ENCODE measurements around the gene AVPR1A.
A peak's percentile ranks its signal among the peaks of the same experiment; 100 is the strongest.

The AVPR1A gene

DNA sequence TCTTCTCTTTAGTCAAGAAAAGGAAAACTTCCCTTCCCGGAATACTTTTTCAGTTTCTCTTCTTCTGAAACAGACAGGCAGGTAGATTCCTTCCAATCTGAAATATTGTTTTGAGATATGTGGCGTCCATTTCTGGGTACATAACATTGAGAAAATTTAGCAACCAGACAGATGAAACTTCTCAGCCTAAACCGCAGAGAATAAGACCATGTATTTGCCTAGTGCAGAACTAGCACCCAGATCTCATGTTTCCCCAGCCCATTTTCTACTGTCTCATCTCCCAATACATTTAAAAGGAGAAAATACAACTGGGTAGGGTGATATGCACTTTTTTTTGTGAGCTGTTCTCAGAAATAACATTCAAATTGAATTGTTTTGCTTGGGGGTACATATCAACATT, 6.4 kb downstream of the AVPR1A start:
- no peak for TF ChIP-seq JUND (IDR thresholded peaks at IDR 0.05; ENCODE audit: low read depth)
- DNase-seq (ENCODE audit: low read depth in 1 of 2, low spot score in 1 of 2) = no peak
- in situ Hi-C loops (cut with HindIII; ENCODE audit: low pct_unique_long_range_greater_than_20kb, low sequenced_read_pairs) = no loop called here

DNA sequence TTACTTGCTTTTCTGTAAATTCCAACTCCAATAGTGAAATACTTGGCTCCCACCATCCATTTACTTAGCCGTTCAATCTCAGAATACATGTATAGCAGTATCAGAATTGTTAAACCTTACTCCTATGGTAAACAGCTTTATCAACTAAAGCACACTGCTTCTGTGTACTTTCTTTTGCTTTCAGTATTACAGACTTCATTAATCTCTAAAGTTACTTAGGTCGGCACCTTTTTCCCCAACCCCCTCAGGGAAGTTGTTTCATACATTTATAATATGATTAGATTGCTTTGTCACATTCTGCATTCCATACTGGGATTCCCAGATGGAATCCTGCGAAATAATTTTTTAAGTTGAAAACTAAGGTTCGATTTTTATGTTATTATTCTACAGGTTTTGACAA, 12.5 kb downstream of the AVPR1A start:
- in situ Hi-C loops (cut with HindIII; ENCODE audit: low pct_unique_long_range_greater_than_20kb, low sequenced_read_pairs) = no loop called here
- no peak for DNase-seq (ENCODE audit: low read depth in 1 of 2, low spot score in 1 of 2)
- TF ChIP-seq JUND (IDR thresholded peaks at IDR 0.05; ENCODE audit: low read depth) = no peak

DNA sequence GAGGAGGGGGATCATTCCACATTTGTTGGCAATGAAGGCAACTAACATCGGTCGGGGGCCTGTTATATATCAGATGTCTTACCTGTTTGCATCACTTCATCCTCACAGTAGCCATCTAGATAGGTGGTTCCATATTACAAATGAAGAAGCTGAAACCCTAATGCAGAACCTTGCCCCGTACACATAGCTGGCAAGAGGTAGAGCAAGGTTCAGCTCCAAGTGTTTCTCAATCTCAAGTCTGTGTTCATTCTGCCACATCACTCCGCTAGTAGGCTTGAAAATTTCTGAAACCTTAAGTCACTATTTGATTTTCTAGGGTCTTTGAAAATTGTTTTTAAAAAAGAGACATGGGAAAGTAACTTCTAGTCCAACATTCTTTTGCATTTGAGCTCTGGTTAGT, 17.0 kb downstream of the AVPR1A start:
- no peak for TF ChIP-seq JUND (IDR thresholded peaks at IDR 0.05; ENCODE audit: low read depth)
- DNase-seq (ENCODE audit: low read depth in 1 of 2, low spot score in 1 of 2) = no peak
- in situ Hi-C loops (cut with HindIII; ENCODE audit: low pct_unique_long_range_greater_than_20kb, low sequenced_read_pairs) = no loop called here

DNA sequence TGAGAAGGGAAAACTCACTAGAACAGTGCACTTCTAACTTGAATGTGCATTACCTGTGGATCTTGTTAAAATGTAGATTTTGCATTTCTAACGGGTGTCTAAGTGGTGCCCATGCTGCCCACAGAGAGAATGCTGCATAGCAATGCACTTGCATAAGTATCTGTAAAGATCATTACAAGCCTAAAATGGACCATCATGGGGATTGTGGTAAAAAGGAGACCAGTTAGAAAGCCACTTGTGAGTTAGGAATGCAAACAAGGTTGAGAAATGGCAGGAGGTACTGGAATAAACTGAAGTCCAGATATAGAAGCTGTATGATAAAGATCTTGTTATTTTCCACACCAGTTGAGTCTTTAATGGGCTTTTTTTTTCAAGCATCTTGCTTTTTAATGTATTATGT, 18.8 kb downstream of the AVPR1A start:
- in situ Hi-C loops (cut with HindIII; ENCODE audit: low pct_unique_long_range_greater_than_20kb, low sequenced_read_pairs) = no loop called here
- DNase-seq (ENCODE audit: low read depth in 1 of 2, low spot score in 1 of 2) = no peak
- no peak for TF ChIP-seq JUND (IDR thresholded peaks at IDR 0.05; ENCODE audit: low read depth)

DNA sequence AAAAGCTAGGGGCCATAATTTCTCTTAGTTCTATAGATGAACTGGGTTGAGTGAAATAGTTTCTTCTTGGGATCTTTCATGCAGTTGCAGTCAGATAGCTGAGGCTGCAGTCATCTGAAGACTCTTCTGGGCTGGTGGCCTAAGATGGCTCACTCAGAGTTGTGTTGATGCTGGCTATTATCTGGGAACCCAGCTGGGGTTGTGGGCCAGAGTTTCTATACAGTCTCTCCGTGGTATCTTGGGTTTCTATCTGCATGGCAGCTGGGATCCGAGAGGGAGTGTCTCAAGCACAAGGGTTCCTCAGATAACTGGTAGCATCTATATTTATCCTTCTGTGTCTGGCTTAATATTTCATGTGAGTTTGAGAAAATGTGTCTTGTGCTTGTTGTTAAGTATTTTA, 21.1 kb downstream of the AVPR1A start:
- no peak for DNase-seq (ENCODE audit: low read depth in 1 of 2, low spot score in 1 of 2)
- in situ Hi-C loops (cut with HindIII; ENCODE audit: low pct_unique_long_range_greater_than_20kb, low sequenced_read_pairs) = no loop called here
- no peak for TF ChIP-seq JUND (IDR thresholded peaks at IDR 0.05; ENCODE audit: low read depth)

DNA sequence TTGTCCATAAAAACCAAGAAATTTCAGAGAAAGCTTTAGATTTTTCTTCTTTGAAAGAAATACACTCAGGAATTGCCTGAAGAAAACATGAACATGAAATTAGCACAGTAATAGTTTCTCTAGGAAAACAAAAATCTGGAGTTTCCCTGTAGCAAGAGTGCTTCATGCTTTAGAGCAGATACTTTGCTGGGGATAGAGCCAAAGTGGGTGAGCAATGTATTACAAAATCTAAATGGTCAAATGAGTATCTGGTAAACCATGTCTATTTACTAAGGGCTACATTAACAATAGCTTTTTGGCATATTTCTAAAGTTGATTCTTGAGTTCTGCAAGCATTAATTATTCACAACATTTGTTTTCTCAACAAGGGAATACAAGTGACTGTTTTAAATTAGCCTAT, 26.2 kb downstream of the AVPR1A start:
- in situ Hi-C loops (cut with HindIII; ENCODE audit: low pct_unique_long_range_greater_than_20kb, low sequenced_read_pairs) = no loop called here
- DNase-seq (ENCODE audit: low read depth in 1 of 2, low spot score in 1 of 2) = no peak
- no peak for TF ChIP-seq JUND (IDR thresholded peaks at IDR 0.05; ENCODE audit: low read depth)

DNA sequence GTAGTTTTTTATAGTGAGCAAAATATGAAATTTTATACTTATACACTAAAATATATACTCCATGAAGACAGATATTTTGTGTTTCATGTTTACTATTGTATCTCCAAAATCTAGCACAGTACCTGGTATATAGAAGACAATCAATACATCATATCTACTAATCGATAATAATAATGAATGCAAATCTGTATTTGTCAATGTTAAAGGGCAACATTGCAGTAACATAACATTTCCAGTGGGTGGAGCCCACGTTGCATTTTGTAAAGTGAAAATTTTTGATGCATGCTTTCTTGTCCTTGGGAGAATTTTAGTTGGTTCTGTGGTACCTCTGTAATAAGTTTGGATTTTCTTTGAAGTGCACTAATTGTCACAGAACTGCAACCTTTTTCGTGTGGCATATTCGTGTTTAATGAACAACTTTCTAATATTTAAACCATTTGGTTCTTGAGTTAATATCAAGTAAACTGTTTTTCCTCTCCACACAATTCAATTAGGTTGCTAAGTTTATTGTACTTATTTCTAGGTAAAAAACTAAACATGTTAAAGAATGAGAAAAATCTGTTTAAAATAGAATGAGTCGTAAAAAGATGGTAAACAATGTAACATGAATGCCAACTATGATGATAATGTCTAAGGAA, 47.4 kb downstream of the AVPR1A start:
- TF ChIP-seq JUND (IDR thresholded peaks at IDR 0.05; ENCODE audit: low read depth) = no peak
- peak; percentile 34 to 54 for DNase-seq (ENCODE audit: low read depth in 1 of 2, low spot score in 1 of 2)
- in situ Hi-C loops (cut with HindIII; ENCODE audit: low pct_unique_long_range_greater_than_20kb, low sequenced_read_pairs) = no loop called here

DNA sequence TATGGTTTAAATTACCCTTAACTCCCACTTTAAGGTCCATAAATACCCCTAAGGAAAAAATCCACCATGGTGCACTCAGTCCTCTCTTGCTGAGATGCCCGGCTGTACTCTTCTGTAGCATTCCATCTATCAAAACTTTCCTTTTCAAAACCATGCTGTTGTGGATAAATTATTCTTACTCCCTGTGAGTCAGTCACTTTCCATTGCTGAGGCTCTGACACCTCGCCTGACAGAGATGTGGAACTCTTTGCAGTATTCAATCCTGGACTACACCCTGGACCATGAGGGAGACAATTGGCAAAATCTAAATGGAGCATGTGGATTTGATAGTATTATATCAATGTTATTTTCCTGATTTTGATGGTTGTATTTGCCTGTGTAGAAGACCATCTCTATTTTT, 49.1 kb downstream of the AVPR1A start:
- TF ChIP-seq JUND (IDR thresholded peaks at IDR 0.05; ENCODE audit: low read depth) = no peak
- in situ Hi-C loops (cut with HindIII; ENCODE audit: low pct_unique_long_range_greater_than_20kb, low sequenced_read_pairs) = no loop called here
- no peak for DNase-seq (ENCODE audit: low read depth in 1 of 2, low spot score in 1 of 2)

DNA sequence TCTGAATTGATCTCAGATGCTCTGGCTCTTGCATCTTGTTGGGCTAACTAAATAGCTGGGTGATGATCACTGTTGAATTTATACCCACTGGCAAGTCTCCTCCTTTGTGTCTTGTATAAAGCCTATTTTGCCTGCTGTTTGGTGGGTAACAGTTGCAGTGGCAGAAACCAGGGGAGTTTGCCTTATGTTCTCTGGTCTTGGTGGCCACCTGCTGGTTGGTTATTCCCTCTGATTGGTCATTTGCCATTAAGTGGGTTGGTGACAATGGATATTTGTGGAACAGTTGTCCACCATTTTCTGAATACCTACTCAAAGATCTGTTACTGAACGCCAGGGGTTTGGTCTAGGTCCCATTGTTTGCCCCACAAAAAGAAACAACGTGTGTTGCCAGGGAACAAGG, 52.1 kb downstream of the AVPR1A start:
- in situ Hi-C loops (cut with HindIII; ENCODE audit: low pct_unique_long_range_greater_than_20kb, low sequenced_read_pairs) = no loop called here
- peak in 1 of 2 experiments; percentile 50 for DNase-seq (ENCODE audit: low read depth in 1 of 2, low spot score in 1 of 2)
- TF ChIP-seq JUND (IDR thresholded peaks at IDR 0.05; ENCODE audit: low read depth) = no peak

DNA sequence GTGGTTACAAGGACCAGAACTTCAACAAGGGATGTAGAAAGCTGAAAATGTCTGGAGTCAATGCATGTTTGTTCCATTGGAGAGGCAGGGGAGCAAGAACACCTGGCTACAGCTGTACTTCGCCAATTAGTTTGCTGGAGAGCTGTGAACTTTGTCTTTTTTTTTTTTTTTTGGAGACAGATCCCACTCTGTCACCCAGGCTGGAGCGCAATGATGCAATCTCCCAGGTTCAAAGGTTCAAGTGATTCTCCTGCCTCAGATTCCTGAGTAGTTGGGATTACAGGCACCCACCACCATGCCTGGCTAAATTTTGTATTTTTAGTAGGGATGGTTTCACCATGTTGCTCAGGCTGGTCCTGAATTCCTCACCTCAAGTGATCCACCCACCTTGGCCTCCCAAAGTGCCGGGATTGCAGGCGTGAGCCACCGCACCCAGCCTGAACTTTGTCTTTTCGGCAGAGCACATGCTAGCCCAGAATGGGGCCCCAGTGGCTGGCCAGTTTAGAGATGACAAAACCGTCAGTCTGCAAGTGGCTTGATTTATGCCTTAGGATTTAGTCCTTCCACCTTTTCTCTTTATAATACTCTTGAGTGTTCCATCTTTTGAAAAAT, 55.5 kb downstream of the AVPR1A start:
- DNase-seq (ENCODE audit: low read depth in 1 of 2, low spot score in 1 of 2) = no peak
- in situ Hi-C loops (cut with HindIII; ENCODE audit: low pct_unique_long_range_greater_than_20kb, low sequenced_read_pairs) = no loop called here
- TF ChIP-seq JUND (IDR thresholded peaks at IDR 0.05; ENCODE audit: low read depth) = no peak

DNA sequence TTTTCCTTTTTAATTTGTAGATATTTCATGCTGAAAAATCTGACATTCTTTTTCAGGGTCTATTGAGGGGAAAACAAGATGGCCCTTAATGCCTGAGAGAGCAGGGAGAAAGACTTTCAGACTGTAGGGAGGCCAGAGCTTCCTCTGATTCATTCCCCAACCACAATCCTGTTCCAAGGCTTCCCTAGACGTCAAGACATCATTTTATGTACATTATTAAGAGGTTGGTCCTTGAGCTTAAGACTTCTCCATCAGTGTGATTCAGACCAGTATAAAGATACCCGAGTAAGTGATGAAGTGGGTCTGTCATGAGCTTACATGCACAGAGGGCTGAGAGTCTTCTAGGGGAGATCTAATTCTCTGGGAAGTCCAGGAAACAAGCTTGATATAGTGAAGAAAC, 57.3 kb downstream of the AVPR1A start:
- no peak for DNase-seq (ENCODE audit: low read depth in 1 of 2, low spot score in 1 of 2)
- no peak for TF ChIP-seq JUND (IDR thresholded peaks at IDR 0.05; ENCODE audit: low read depth)
- in situ Hi-C loops (cut with HindIII; ENCODE audit: low pct_unique_long_range_greater_than_20kb, low sequenced_read_pairs) = no loop called here

DNA sequence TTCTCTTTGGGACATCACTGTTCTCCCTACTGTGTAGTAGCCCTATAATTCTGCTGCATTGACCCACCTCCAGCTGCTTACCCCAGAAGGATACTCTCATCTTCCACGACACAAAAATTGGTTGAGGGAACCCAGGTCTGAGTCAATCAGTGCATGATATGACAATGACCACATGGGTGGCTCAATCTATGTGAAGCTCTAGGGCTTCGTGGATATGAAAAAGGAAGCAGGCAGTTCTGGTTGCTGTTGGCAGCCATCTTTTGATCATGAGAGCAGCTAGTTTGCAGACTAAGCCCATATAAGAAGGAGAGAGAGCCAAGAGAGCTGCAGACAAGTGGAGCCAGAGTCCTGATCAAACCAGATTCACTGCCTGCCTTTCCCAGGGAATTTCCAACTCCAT, 57.9 kb downstream of the AVPR1A start:
- in situ Hi-C loops (cut with HindIII; ENCODE audit: low pct_unique_long_range_greater_than_20kb, low sequenced_read_pairs) = no loop called here
- no peak for DNase-seq (ENCODE audit: low read depth in 1 of 2, low spot score in 1 of 2)
- TF ChIP-seq JUND (IDR thresholded peaks at IDR 0.05; ENCODE audit: low read depth) = no peak

Measured in T47D (cell line).